HEK293 (cell line): Measurements from ENCODE around the gene FASN.

Experiments used
- CTCF ChIA-PET: fragments of 350-600 bp; formaldehyde crosslinking; extraction: SDS; loops from one replicate; lab custom pipeline; 2021; ENCODE audit warnings: antibody characterized with exemption; lab: Yijun Ruan, JAX
- POLR2A ChIA-PET: fragments of 300-600 bp; formaldehyde crosslinking; extraction: SDS; loops from one replicate; lab custom pipeline; 2020; ENCODE audit warnings: antibody characterized with exemption, inconsistent platforms; lab: Yijun Ruan, JAX
- H3K27ac ChIP-seq: fragments of 200-500 bp; sonication (Bioruptor generic); 2 replicates; pipeline ENCODE4 v1.5.1; 2014; ENCODE audit warnings: low read depth, low read length, control low read depth, inconsistent platforms; ENCODE audit errors: extremely low read depth
- H3K36me3 ChIP-seq, 2 experiments: fragments of 200-500 bp in 1 of 2; sonication (Bioruptor generic) in 1 of 2; 1 replicate in 1 of 2; 2 replicates in 1 of 2; pipeline ENCODE4 v1.5.1; 2014 to 2017; ENCODE audit warnings: inconsistent platforms in 2 of 2, low read length in 2 of 2; ENCODE audit not compliant: control insufficient read depth in 2 of 2, insufficient read depth in 1 of 2
- H3K4me1 ChIP-seq: fragments of 200-500 bp; sonication (Bioruptor generic); 2 replicates; pipeline ENCODE4 v1.5.1; 2014; ENCODE audit warnings: mild to moderate bottlenecking, low read length, inconsistent platforms; ENCODE audit not compliant: control insufficient read depth, insufficient read depth
- H3K4me3 ChIP-seq: 2 replicates; pipeline ENCODE4 v1.5.1; 2011; ENCODE audit warnings: low read depth, mild to moderate bottlenecking, control low read depth, low read length, moderate library complexity
- H3K9me3 ChIP-seq: fragments of 200-500 bp; sonication (Bioruptor generic); 2 replicates; pipeline ENCODE4 v1.5.1; 2014; ENCODE audit warnings: low read depth, low read length, inconsistent platforms; ENCODE audit not compliant: control insufficient read depth, insufficient read depth
- BCL11B ChIP-seq: fragments of 450-650 bp; formaldehyde crosslinking; IDR thresholded peaks from 2 replicates; pipeline ENCODE4 v1.5.1; 2016; ENCODE audit warnings: low read depth, missing biosample characterization, missing genetic modification characterization
- EGR2 ChIP-seq: fragments of 450-650 bp; formaldehyde crosslinking; IDR thresholded peaks from 2 replicates; pipeline ENCODE4 v1.5.1; 2016; ENCODE audit warnings: low read depth, missing biosample characterization, missing genetic modification characterization
- FEZF1 ChIP-seq: fragments of 450-650 bp; formaldehyde crosslinking; IDR thresholded peaks from 2 replicates; pipeline ENCODE4 v1.5.1; 2016; ENCODE audit warnings: missing biosample characterization, missing genetic modification characterization
- HOXC10 ChIP-seq: sonication (generic); formaldehyde crosslinking; IDR thresholded peaks from 2 replicates; pipeline ENCODE4 v1.8.1; 2023; ENCODE audit warnings: mild to moderate bottlenecking, missing genetic modification reagents
- KLF8 ChIP-seq: fragments of 450-650 bp; formaldehyde crosslinking; IDR thresholded peaks from 2 replicates; pipeline ENCODE4 v1.5.1; 2016; ENCODE audit warnings: missing biosample characterization, missing genetic modification characterization
- MEIS1 ChIP-seq: sonication (generic); formaldehyde crosslinking; IDR thresholded peaks from 2 replicates; pipeline ENCODE4 v1.8.1; 2022; ENCODE audit warnings: missing genetic modification reagents, mild to moderate bottlenecking, borderline replicate concordance
- SCRT2 ChIP-seq: fragments of 450-650 bp; formaldehyde crosslinking; IDR thresholded peaks from 2 replicates; pipeline ENCODE4 v1.5.1; 2016; ENCODE audit warnings: missing biosample characterization, missing genetic modification characterization
- SP3 ChIP-seq: fragments of 450-650 bp; formaldehyde crosslinking; IDR thresholded peaks from 2 replicates; pipeline ENCODE4 v1.5.1; 2016; ENCODE audit warnings: missing biosample characterization, missing genetic modification characterization
- ZNF202 ChIP-seq: fragments of 450-650 bp; formaldehyde crosslinking; IDR thresholded peaks from 2 replicates; pipeline ENCODE4 v1.5.1; 2016; ENCODE audit warnings: missing biosample characterization, missing genetic modification characterization, borderline replicate concordance
- ZNF248 ChIP-seq: fragments of 450-650 bp; formaldehyde crosslinking; IDR thresholded peaks from 2 replicates; pipeline ENCODE4 v1.5.1; 2017; ENCODE audit warnings: missing biosample characterization, missing genetic modification characterization
- ZNF302 ChIP-seq: fragments of 450-650 bp; formaldehyde crosslinking; IDR thresholded peaks from 2 replicates; pipeline ENCODE4 v1.5.1; 2016; ENCODE audit warnings: missing biosample characterization, missing genetic modification characterization, low read depth
- ZNF501 ChIP-seq: fragments of 450-650 bp; formaldehyde crosslinking; IDR thresholded peaks from 2 replicates; pipeline ENCODE4 v1.5.1; 2016; ENCODE audit warnings: missing biosample characterization, missing genetic modification characterization
- ZNF571 ChIP-seq: fragments of 450-650 bp; formaldehyde crosslinking; IDR thresholded peaks from 2 replicates; pipeline ENCODE4 v1.5.0; 2017; ENCODE audit warnings: missing biosample characterization, missing genetic modification characterization
- TF ChIP-seq, protein P1 (sequence below): fragments of 450-650 bp; formaldehyde crosslinking; IDR thresholded peaks from 2 replicates; pipeline ENCODE4 v1.5.1; 2016; ENCODE audit warnings: missing biosample characterization, missing genetic modification characterization, borderline replicate concordance
- TF ChIP-seq, protein P2 (sequence below): fragments of 450-650 bp; formaldehyde crosslinking; IDR thresholded peaks from 2 replicates; pipeline ENCODE4 v1.5.1; 2016; ENCODE audit warnings: missing biosample characterization, missing genetic modification characterization
- TF ChIP-seq, protein P3 (sequence below): fragments of 450-650 bp; formaldehyde crosslinking; IDR thresholded peaks from 2 replicates; pipeline ENCODE4 v1.5.1; 2016; ENCODE audit warnings: missing biosample characterization, missing genetic modification characterization

Gene FASN

DNA sequence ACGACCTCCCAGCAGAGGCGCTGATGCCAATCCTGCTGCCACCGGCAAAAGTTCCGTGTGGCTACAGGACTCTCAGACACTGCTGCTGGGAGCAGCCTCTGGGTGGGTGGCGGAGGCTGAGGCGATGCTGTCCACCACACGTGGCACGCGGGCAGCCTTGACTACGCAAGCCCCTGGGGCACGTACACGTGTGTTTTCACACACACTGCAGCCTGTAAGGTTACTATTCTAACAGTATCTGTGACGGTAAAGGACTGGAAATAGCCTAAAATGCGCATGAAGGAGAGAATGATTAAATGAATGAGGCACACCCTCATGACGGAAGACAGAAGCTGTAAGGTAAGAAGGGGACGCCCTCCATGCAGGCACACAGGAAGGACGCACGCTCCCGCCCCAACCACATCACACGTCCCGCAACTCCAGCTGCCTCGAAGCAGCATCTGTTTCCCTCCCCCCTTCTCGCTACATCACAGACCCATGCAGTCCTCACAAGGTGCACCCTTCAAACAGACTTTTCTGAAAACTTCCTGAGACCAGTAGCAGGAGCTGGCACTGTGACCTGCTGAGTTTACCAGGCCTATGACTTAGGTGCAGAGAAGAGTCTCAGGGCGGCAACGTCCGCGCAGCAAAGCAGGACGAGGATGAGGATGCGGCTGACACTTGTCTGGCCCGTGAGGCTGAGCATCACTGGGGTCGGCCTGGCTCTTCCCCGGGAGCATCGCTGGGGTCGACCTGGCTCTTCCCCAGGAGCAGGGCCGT lies 28.7 kb upstream of the FASN start:
- Histone ChIP-seq H3K27ac (no peak overlapping the region), H3K4me3 (no peak overlapping the region), H3K4me1 (no peaks in the 10 kb centered on the region), H3K36me3 (peaks cover 12 to 29% of the 10 kb centered on the region in 2 experiments), H3K9me3 (no peaks in the 10 kb centered on the region)
- TF ChIP-seq, protein P1, sequence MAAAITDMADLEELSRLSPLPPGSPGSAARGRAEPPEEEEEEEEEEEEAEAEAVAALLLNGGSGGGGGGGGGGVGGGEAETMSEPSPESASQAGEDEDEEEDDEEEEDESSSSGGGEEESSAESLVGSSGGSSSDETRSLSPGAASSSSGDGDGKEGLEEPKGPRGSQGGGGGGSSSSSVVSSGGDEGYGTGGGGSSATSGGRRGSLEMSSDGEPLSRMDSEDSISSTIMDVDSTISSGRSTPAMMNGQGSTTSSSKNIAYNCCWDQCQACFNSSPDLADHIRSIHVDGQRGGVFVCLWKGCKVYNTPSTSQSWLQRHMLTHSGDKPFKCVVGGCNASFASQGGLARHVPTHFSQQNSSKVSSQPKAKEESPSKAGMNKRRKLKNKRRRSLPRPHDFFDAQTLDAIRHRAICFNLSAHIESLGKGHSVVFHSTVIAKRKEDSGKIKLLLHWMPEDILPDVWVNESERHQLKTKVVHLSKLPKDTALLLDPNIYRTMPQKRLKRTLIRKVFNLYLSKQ (tag by site-specific recombination): no peak
- TF ChIP-seq FEZF1 (tag by site-specific recombination): no peak
- no peak for TF ChIP-seq ZNF501 (tag by site-specific recombination)
- TF ChIP-seq KLF8 (tag by site-specific recombination): no peak
- no peak for TF ChIP-seq SCRT2 (tag by site-specific recombination)
- ChIA-PET POLR2A (no interaction called here), CTCF (interaction anchor here (0.9 to 1.7 kb wide), 3 partner anchors 10 to 96 kb away, joined by 3 to 7 read pairs (median 3); no protein-coding TSS in a partner anchor)

DNA sequence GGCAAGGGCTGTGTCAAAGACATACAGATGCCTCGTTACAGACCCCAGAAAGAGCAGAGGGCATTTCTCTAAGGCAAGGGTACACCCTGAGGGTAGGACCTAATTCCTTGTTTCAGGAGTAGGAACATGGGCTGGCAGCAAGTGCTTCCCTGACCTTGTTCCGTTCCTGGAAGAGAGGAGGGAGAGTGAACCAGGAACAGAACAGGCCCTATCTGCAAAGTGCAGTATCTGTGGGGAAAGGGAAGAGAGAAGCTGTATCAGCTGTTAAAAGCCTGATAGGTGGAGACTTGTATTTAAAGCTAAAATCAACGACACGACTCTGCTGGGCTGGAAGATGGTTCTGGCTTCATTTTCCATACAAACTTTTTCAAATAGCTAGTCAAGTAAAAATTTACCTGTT lies 26.1 kb upstream of the FASN start:
- Histone ChIP-seq H3K27ac (no peak overlapping the region), H3K9me3 (no peaks in the 10 kb centered on the region), H3K36me3 (peaks cover 12 to 29% of the 10 kb centered on the region in 2 experiments), H3K4me3 (no peak overlapping the region), H3K4me1 (no peaks in the 10 kb centered on the region)
- POLR2A ChIA-PET: interaction anchor here (0.6 kb wide), 3 partner anchors 23 to 162 kb away, joined by 3 to 4 read pairs (median 4); no protein-coding TSS in a partner anchor
- no peak for TF ChIP-seq EGR2
- TF ChIP-seq ZNF202 (tag by site-specific recombination): no peak
- TF ChIP-seq, protein P2, sequence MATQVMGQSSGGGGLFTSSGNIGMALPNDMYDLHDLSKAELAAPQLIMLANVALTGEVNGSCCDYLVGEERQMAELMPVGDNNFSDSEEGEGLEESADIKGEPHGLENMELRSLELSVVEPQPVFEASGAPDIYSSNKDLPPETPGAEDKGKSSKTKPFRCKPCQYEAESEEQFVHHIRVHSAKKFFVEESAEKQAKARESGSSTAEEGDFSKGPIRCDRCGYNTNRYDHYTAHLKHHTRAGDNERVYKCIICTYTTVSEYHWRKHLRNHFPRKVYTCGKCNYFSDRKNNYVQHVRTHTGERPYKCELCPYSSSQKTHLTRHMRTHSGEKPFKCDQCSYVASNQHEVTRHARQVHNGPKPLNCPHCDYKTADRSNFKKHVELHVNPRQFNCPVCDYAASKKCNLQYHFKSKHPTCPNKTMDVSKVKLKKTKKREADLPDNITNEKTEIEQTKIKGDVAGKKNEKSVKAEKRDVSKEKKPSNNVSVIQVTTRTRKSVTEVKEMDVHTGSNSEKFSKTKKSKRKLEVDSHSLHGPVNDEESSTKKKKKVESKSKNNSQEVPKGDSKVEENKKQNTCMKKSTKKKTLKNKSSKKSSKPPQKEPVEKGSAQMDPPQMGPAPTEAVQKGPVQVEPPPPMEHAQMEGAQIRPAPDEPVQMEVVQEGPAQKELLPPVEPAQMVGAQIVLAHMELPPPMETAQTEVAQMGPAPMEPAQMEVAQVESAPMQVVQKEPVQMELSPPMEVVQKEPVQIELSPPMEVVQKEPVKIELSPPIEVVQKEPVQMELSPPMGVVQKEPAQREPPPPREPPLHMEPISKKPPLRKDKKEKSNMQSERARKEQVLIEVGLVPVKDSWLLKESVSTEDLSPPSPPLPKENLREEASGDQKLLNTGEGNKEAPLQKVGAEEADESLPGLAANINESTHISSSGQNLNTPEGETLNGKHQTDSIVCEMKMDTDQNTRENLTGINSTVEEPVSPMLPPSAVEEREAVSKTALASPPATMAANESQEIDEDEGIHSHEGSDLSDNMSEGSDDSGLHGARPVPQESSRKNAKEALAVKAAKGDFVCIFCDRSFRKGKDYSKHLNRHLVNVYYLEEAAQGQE (tag by site-specific recombination): no peak
- TF ChIP-seq BCL11B (tag by site-specific recombination): no peak
- no peak for TF ChIP-seq HOXC10 (CRISPR knock-in tag)
- TF ChIP-seq ZNF302 (tag by site-specific recombination): no peak
- TF ChIP-seq, protein P3, sequence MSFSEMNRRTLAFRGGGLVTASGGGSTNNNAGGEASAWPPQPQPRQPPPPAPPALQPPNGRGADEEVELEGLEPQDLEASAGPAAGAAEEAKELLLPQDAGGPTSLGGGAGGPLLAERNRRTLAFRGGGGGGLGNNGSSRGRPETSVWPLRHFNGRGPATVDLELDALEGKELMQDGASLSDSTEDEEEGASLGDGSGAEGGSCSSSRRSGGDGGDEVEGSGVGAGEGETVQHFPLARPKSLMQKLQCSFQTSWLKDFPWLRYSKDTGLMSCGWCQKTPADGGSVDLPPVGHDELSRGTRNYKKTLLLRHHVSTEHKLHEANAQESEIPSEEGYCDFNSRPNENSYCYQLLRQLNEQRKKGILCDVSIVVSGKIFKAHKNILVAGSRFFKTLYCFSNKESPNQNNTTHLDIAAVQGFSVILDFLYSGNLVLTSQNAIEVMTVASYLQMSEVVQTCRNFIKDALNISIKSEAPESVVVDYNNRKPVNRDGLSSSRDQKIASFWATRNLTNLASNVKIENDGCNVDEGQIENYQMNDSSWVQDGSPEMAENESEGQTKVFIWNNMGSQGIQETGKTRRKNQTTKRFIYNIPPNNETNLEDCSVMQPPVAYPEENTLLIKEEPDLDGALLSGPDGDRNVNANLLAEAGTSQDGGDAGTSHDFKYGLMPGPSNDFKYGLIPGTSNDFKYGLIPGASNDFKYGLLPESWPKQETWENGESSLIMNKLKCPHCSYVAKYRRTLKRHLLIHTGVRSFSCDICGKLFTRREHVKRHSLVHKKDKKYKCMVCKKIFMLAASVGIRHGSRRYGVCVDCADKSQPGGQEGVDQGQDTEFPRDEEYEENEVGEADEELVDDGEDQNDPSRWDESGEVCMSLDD: no peak
- TF ChIP-seq ZNF248 (tag by site-specific recombination): no peak
- TF ChIP-seq ZNF571: no peak
- TF ChIP-seq MEIS1 (CRISPR knock-in tag): no peak
- TF ChIP-seq SP3 (tag by site-specific recombination): no peak
- CTCF ChIA-PET: interaction anchor here (1.2 kb wide), 1 partner anchor 17 kb away, joined by 4 read pairs; no protein-coding TSS in a partner anchor
